ENCODE data around the gene NBPF15. TPM values are rescaled to one million over a fixed set of nuclear protein-coding genes. Genes with fewer than 3 reads are reported as not detected.
"Not testable (repeated sequence)": the region's sequence is repeated elsewhere in the genome, so short reads cannot be mapped to it uniquely, and the experiment has no call there.

Gene NBPF15
- total and polyA plus RNA-seq, 4 experiments from 2014 or later: 12.9 to 184 (median 99.8) TPM

- H3K36me3 ChIP-seq (ENCODE audit: insufficient read depth, low read length); H3K9me3 ChIP-seq (ENCODE audit: control insufficient read depth in 1 of 2, low read length in 2 of 2); H3K27me3 ChIP-seq (ENCODE audit: insufficient read depth, low read length); H3K27me3 Mint-ChIP-seq; CTCF ChIA-PET (ENCODE audit: partially characterized antibody); H3K9me3 Mint-ChIP-seq; H3K27ac ChIP-seq (ENCODE audit: low read depth, low read length); H3K4me1 Mint-ChIP-seq; H3K4me1 ChIP-seq (ENCODE audit: insufficient read depth, low read length); intact Hi-C loops (cut with micrococcal nuclease); DNase-seq; H3K4me3 ChIP-seq (ENCODE audit: low read length in 2 of 2); H3K4me3 Mint-ChIP-seq; H3K27ac Mint-ChIP-seq; H3K36me3 Mint-ChIP-seq; POLR2A ChIA-PET (ENCODE audit: partially characterized antibody): not testable (repeated sequence)
Measured at GRCh38 chr1:144471434-144471833, 10.0 kb upstream of the NBPF15 start.

- H3K27ac ChIP-seq (ENCODE audit: low read depth, low read length); H3K9me3 ChIP-seq (ENCODE audit: control insufficient read depth in 1 of 2, low read length in 2 of 2); H3K9me3 Mint-ChIP-seq; H3K36me3 ChIP-seq (ENCODE audit: insufficient read depth, low read length); H3K27me3 Mint-ChIP-seq; CTCF ChIA-PET (ENCODE audit: partially characterized antibody); POLR2A ChIA-PET (ENCODE audit: partially characterized antibody); DNase-seq; H3K4me1 ChIP-seq (ENCODE audit: insufficient read depth, low read length); H3K27me3 ChIP-seq (ENCODE audit: insufficient read depth, low read length); H3K4me1 Mint-ChIP-seq; intact Hi-C loops (cut with micrococcal nuclease); H3K36me3 Mint-ChIP-seq: not testable (repeated sequence)
- Mint-ChIP-seq H3K27ac (peak overlapping the region in 1 of 7 donors; percentile 90), H3K4me3 (peak overlapping the region in 3 of 8 donors; percentile 92 to 99 (median 98))
- H3K4me3 ChIP-seq (ENCODE audit: low read length in 2 of 2): peak overlapping the region in 1 of 2 donors; percentile 47
Measured at GRCh38 chr1:144461778-144462177, 309 bp upstream of the NBPF15 start.

GRCh38 chr1:144460686-144461085 lies 783 bp downstream of the NBPF15 start:
- intact Hi-C loops (cut with micrococcal nuclease); CTCF ChIA-PET (ENCODE audit: partially characterized antibody): not testable (repeated sequence)

GRCh38 chr1:144442402-144442801 lies 19.1 kb downstream of the NBPF15 start:
- POLR2A ChIA-PET (ENCODE audit: partially characterized antibody); H3K9me3 ChIP-seq (ENCODE audit: control insufficient read depth in 1 of 2, low read length in 2 of 2); H3K4me3 ChIP-seq (ENCODE audit: low read length in 2 of 2); H3K36me3 Mint-ChIP-seq; H3K27me3 ChIP-seq (ENCODE audit: insufficient read depth, low read length); H3K4me1 Mint-ChIP-seq; H3K27ac ChIP-seq (ENCODE audit: low read depth, low read length); H3K27ac Mint-ChIP-seq; H3K4me1 ChIP-seq (ENCODE audit: insufficient read depth, low read length); H3K36me3 ChIP-seq (ENCODE audit: insufficient read depth, low read length); intact Hi-C loops (cut with micrococcal nuclease); H3K4me3 Mint-ChIP-seq; DNase-seq; CTCF ChIA-PET (ENCODE audit: partially characterized antibody); H3K9me3 Mint-ChIP-seq; H3K27me3 Mint-ChIP-seq: not testable (repeated sequence)

More at GRCh38 chr1:144460686-144461085, 783 bp downstream of the NBPF15 start:
- H3K36me3 ChIP-seq (ENCODE audit: insufficient read depth, low read length); H3K9me3 Mint-ChIP-seq; POLR2A ChIA-PET (ENCODE audit: partially characterized antibody); H3K27me3 ChIP-seq (ENCODE audit: insufficient read depth, low read length); H3K27me3 Mint-ChIP-seq; H3K9me3 ChIP-seq (ENCODE audit: control insufficient read depth in 1 of 2, low read length in 2 of 2); H3K4me1 Mint-ChIP-seq; H3K4me1 ChIP-seq (ENCODE audit: insufficient read depth, low read length): not testable (repeated sequence)
- peaks cover 5 to 10% of the 10 kb centered on the region in 2 donors for H3K36me3 Mint-ChIP-seq
- H3K27ac ChIP-seq (ENCODE audit: low read depth, low read length): peak overlapping the region; percentile 26
- H3K4me3 ChIP-seq (ENCODE audit: low read length in 2 of 2): peak overlapping the region in 1 of 2 donors; percentile 47
- H3K4me3 Mint-ChIP-seq: peak overlapping the region; percentile 82 to 99 (median 98)
- peak; percentile 29 to 54 (median 39) for DNase-seq
- peak overlapping the region in 5 of 7 donors; percentile 42 to 90 (median 65) for H3K27ac Mint-ChIP-seq

GRCh38 chr1:144439737-144440136 lies 21.7 kb downstream of the NBPF15 start:
- H3K36me3 Mint-ChIP-seq; H3K9me3 Mint-ChIP-seq; H3K4me1 ChIP-seq (ENCODE audit: insufficient read depth, low read length); H3K4me3 Mint-ChIP-seq; H3K27ac ChIP-seq (ENCODE audit: low read depth, low read length); H3K27me3 ChIP-seq (ENCODE audit: insufficient read depth, low read length); H3K36me3 ChIP-seq (ENCODE audit: insufficient read depth, low read length); H3K4me3 ChIP-seq (ENCODE audit: low read length in 2 of 2); H3K9me3 ChIP-seq (ENCODE audit: control insufficient read depth in 1 of 2, low read length in 2 of 2); CTCF ChIA-PET (ENCODE audit: partially characterized antibody); H3K27me3 Mint-ChIP-seq; POLR2A ChIA-PET (ENCODE audit: partially characterized antibody); intact Hi-C loops (cut with micrococcal nuclease); H3K4me1 Mint-ChIP-seq: not testable (repeated sequence)
- DNase-seq: peak in 2 of 5 donors; percentile 5 to 11
- H3K27ac Mint-ChIP-seq: peak overlapping the region in 1 of 7 donors; percentile 36

- H3K27ac Mint-ChIP-seq: peak overlapping the region; percentile 91 to 99 (median 97)
- intact Hi-C loops (cut with micrococcal nuclease); H3K9me3 ChIP-seq (ENCODE audit: control insufficient read depth in 1 of 2, low read length in 2 of 2); CTCF ChIA-PET (ENCODE audit: partially characterized antibody); POLR2A ChIA-PET (ENCODE audit: partially characterized antibody); H3K4me1 Mint-ChIP-seq; H3K4me1 ChIP-seq (ENCODE audit: insufficient read depth, low read length); H3K27me3 Mint-ChIP-seq; H3K9me3 Mint-ChIP-seq; H3K27me3 ChIP-seq (ENCODE audit: insufficient read depth, low read length); H3K36me3 ChIP-seq (ENCODE audit: insufficient read depth, low read length): not testable (repeated sequence)
- DNase-seq: peak; percentile 71 to 76 (median 73)
- H3K36me3 Mint-ChIP-seq: peaks cover 11 to 17% of the 10 kb centered on the region in 2 donors
- Histone ChIP-seq H3K27ac (ENCODE audit: low read depth, low read length) (peak overlapping the region; percentile 51), H3K4me3 (ENCODE audit: low read length in 2 of 2) (peak overlapping the region in 1 of 2 donors; percentile 51)
- peak overlapping the region; percentile 90 to 98 (median 95) for H3K4me3 Mint-ChIP-seq
Measured at GRCh38 chr1:144418891-144419694, 42.4 kb downstream of the NBPF15 start.

GRCh38 chr1:144413404-144414118 lies 47.9 kb downstream of the NBPF15 start:
- H3K27ac ChIP-seq (ENCODE audit: low read depth, low read length): peak overlapping the region; percentile 66
- peak in 1 of 5 donors; percentile 33 for DNase-seq

More at GRCh38 chr1:144413404-144414118, 47.9 kb downstream of the NBPF15 start:
- H3K4me3 ChIP-seq (ENCODE audit: low read length in 2 of 2): peak overlapping the region; percentile 52 to 69
- intact Hi-C loops (cut with micrococcal nuclease); H3K9me3 Mint-ChIP-seq; H3K4me1 ChIP-seq (ENCODE audit: insufficient read depth, low read length); H3K27me3 ChIP-seq (ENCODE audit: insufficient read depth, low read length); H3K27me3 Mint-ChIP-seq; POLR2A ChIA-PET (ENCODE audit: partially characterized antibody); H3K36me3 ChIP-seq (ENCODE audit: insufficient read depth, low read length); H3K9me3 ChIP-seq (ENCODE audit: control insufficient read depth in 1 of 2, low read length in 2 of 2); CTCF ChIA-PET (ENCODE audit: partially characterized antibody): not testable (repeated sequence)
- H3K4me1 Mint-ChIP-seq: peaks cover 0 to 17% (median 3%) of the 10 kb centered on the region in 4 donors
- peak overlapping the region; percentile 97 to 100 (median 99) for H3K27ac Mint-ChIP-seq
- peak overlapping the region; percentile 94 to 100 (median 98) for H3K4me3 Mint-ChIP-seq
- H3K36me3 Mint-ChIP-seq: peaks cover 0 to 12% of the 10 kb centered on the region in 2 donors
